Fibroblast of lung (primary cell): ENCODE measurements around the gene SMC5. TPM values are rescaled to one million over a fixed set of nuclear protein-coding genes. Genes with fewer than 3 reads are reported as not detected.

Experiments
- DNase-seq, 2 donors: peaks; one replicate each; pipeline versions ENCODE4 v3.0.0 to v3.0.0-alpha.2; 2010; ENCODE audit warnings: low read depth in 2 of 2
- H2AFZ ChIP-seq: 2 replicates; pipeline ENCODE4 v1.5.1; 2012; ENCODE audit warnings: low read length, control low read depth, inconsistent platforms
- H3K27ac ChIP-seq: 2 replicates; pipeline ENCODE4 v1.5.1; 2011; ENCODE audit warnings: low read length, control low read depth; ENCODE audit not compliant: insufficient read depth
- H3K27me3 ChIP-seq: 2 replicates; pipeline ENCODE4 v1.5.1; 2011; ENCODE audit warnings: mild to moderate bottlenecking, low read length; ENCODE audit not compliant: control insufficient read depth, insufficient read depth
- H3K36me3 ChIP-seq: 2 replicates; pipeline ENCODE4 v1.5.1; 2011; ENCODE audit warnings: low read length; ENCODE audit not compliant: control insufficient read depth, insufficient read depth
- H3K4me1 ChIP-seq: 2 replicates; pipeline ENCODE4 v1.5.1; 2011; ENCODE audit warnings: low read length; ENCODE audit not compliant: control insufficient read depth, insufficient read depth; ENCODE audit errors: extremely low read depth
- H3K4me2 ChIP-seq: 2 replicates; pipeline ENCODE4 v1.5.1; 2011; ENCODE audit warnings: low read length, control low read depth; ENCODE audit not compliant: insufficient read depth; ENCODE audit errors: extremely low read depth
- H3K4me3 ChIP-seq, 4 experiments: fragments of 200-600 bp in 1 of 4; sonication (generic) in 1 of 4; replicated peaks in 1 of 4; 2 replicates each; pipeline ENCODE4 v1.5.1; 2011 to 2016; ENCODE audit warnings: low read length in 4 of 4, low read depth in 3 of 4, mild to moderate bottlenecking in 3 of 4, control low read depth in 2 of 4, inconsistent platforms in 1 of 4, mixed read lengths in 1 of 4; ENCODE audit not compliant: insufficient read depth in 1 of 4; ENCODE audit errors: control extremely low read depth in 1 of 4
- H3K79me2 ChIP-seq: 2 replicates; pipeline ENCODE4 v1.5.1; 2012; ENCODE audit warnings: mild to moderate bottlenecking, low read length, inconsistent platforms; ENCODE audit not compliant: control insufficient read depth, insufficient read depth
- H3K9ac ChIP-seq: 2 replicates; pipeline ENCODE4 v1.5.1; 2011; ENCODE audit warnings: mild to moderate bottlenecking, low read length, control low read depth; ENCODE audit not compliant: insufficient read depth
- H3K9me3 ChIP-seq: 2 replicates; pipeline ENCODE4 v1.5.1; 2012; ENCODE audit warnings: low read depth, low read length; ENCODE audit not compliant: control insufficient read depth, insufficient read depth
- H4K20me1 ChIP-seq: 2 replicates; pipeline ENCODE4 v1.5.1; 2011; ENCODE audit warnings: low read length; ENCODE audit not compliant: control insufficient read depth, insufficient read depth; ENCODE audit errors: extremely low read depth
- CTCF ChIP-seq, 2 donors: IDR thresholded peaks in 1 of 2; conservative IDR thresholded peaks in 1 of 2; 1 replicate in 1 of 2; 2 replicates in 1 of 2; pipeline ENCODE4 v1.5.1; 2011 to 2012; ENCODE audit warnings: low read length in 2 of 2, control low read depth in 1 of 2, inconsistent platforms in 1 of 2, low read depth in 1 of 2, mild to moderate bottlenecking in 1 of 2
- EZH2 ChIP-seq: IDR thresholded peaks from 2 replicates; pipeline ENCODE4 v1.5.1; 2012; ENCODE audit warnings: low read length, control low read depth, mild to moderate bottlenecking; ENCODE audit errors: missing control alignments
- polyA plus RNA-seq, 2 donors: library from polyadenylated mRNA; depleted of rRNA in 1 of 2; stranded (reverse) in 1 of 2; unstranded in 1 of 2; fragments of >200 nt; gene quantifications; 2 replicates each; pipeline ENCODE4 v1.2.1, GENCODE V29; 2011 to 2012; ENCODE audit warnings: missing spikeins in 1 of 2
- total RNA-seq: library from RNA; depleted of rRNA; stranded (reverse); fragments of >200 nt; gene quantifications from 2 replicates; pipeline ENCODE4 v1.2.1, GENCODE V29; 2014

Gene SMC5
- total and polyA plus RNA-seq, 2 donors (not counting 1 experiment from before 2014, with no cell fraction given): 21.6 to 29.2 TPM

- peaks cover 4% of the 10 kb centered on the region for H4K20me1 ChIP-seq
Measured at GRCh38 chr9:70387663-70388062, 128.9 kb downstream of the SMC5 start.

GRCh38 chr9:70389188-70389587 is 130.4 kb downstream of the SMC5 start:
- Histone ChIP-seq H3K9ac (no peak overlapping the region), H4K20me1 (peaks cover 4% of the 10 kb centered on the region), H3K4me1 (peaks cover 3% of the 10 kb centered on the region), H3K27ac (no peak overlapping the region), H3K36me3 (no peaks in the 10 kb centered on the region), H3K4me3 (no peak overlapping the region), H3K27me3 (no peaks in the 10 kb centered on the region), H2AFZ (no peak overlapping the region), H3K79me2 (peaks cover 8% of the 10 kb centered on the region), H3K9me3 (no peaks in the 10 kb centered on the region), H3K4me2 (no peak overlapping the region)
- DNase-seq: no peak
- no peak for TF ChIP-seq EZH2
- no peak for TF ChIP-seq CTCF (conservative IDR thresholded peaks at IDR 0.05 in 1 of 2, IDR thresholded peaks at IDR 0.05 in 1 of 2; ENCODE audit: low read depth in 1 of 2, low read length in 2 of 2)

More at GRCh38 chr9:70387663-70388062, 128.9 kb downstream of the SMC5 start:
- H3K4me3 ChIP-seq: no peak overlapping the region
- H2AFZ ChIP-seq: no peak overlapping the region
- no peak overlapping the region for H3K9ac ChIP-seq
- no peaks in the 10 kb centered on the region for H3K36me3 ChIP-seq
- no peaks in the 10 kb centered on the region for H3K9me3 ChIP-seq
- H3K27me3 ChIP-seq: no peaks in the 10 kb centered on the region
- no peak overlapping the region for H3K4me2 ChIP-seq
- TF ChIP-seq CTCF (conservative IDR thresholded peaks at IDR 0.05 in 1 of 2, IDR thresholded peaks at IDR 0.05 in 1 of 2; ENCODE audit: low read depth in 1 of 2, low read length in 2 of 2) (no peak), EZH2 (no peak)
- DNase-seq: no peak
- H3K4me1 ChIP-seq: peaks cover 3% of the 10 kb centered on the region
- H3K79me2 ChIP-seq: peaks cover 6% of the 10 kb centered on the region
- no peak overlapping the region for H3K27ac ChIP-seq

- H2AFZ ChIP-seq: no peak overlapping the region
- H3K4me2 ChIP-seq: no peak overlapping the region
- peaks cover 3% of the 10 kb centered on the region for H3K4me1 ChIP-seq
- H3K9me3 ChIP-seq: no peaks in the 10 kb centered on the region
- peaks cover 9% of the 10 kb centered on the region for H3K79me2 ChIP-seq
- peaks cover 4% of the 10 kb centered on the region for H4K20me1 ChIP-seq
- no peaks in the 10 kb centered on the region for H3K36me3 ChIP-seq
- H3K27ac ChIP-seq: no peak overlapping the region
- no peak overlapping the region for H3K4me3 ChIP-seq
- TF ChIP-seq EZH2 (no peak), CTCF (conservative IDR thresholded peaks at IDR 0.05 in 1 of 2, IDR thresholded peaks at IDR 0.05 in 1 of 2; ENCODE audit: low read depth in 1 of 2, low read length in 2 of 2) (no peak)
- DNase-seq: peak; percentile 57 to 62
- H3K9ac ChIP-seq: no peak overlapping the region
- H3K27me3 ChIP-seq: no peaks in the 10 kb centered on the region
Measured at GRCh38 chr9:70389621-70390266, 131.0 kb downstream of the SMC5 start.
